Thyroid gland (tissue), 4 donors: ENCODE measurements around the gene SLC51B.

Experiments
- POLR2A ChIP-seq, 2 donors: fragments of 450-650 bp; IDR thresholded peaks; one replicate each; pipeline ENCODE4 v1.6.1; 2017; ENCODE audit warnings: antibody characterized with exemption in 2 of 2, mild to moderate bottlenecking in 2 of 2, moderate library complexity in 1 of 2
- TF ChIP-seq, protein P1 (sequence below), 6 experiments: fragments of 200-600 bp in 3 of 6; fragments of 450-650 bp in 3 of 6; sonication (generic) in 3 of 6; IDR thresholded peaks; one replicate each; pipeline ENCODE4 v1.5.1; 2016 to 2019; ENCODE audit warnings: antibody characterized with exemption in 6 of 6, mild to moderate bottlenecking in 2 of 6, inconsistent platforms in 1 of 6, moderate library complexity in 1 of 6

DNA sequence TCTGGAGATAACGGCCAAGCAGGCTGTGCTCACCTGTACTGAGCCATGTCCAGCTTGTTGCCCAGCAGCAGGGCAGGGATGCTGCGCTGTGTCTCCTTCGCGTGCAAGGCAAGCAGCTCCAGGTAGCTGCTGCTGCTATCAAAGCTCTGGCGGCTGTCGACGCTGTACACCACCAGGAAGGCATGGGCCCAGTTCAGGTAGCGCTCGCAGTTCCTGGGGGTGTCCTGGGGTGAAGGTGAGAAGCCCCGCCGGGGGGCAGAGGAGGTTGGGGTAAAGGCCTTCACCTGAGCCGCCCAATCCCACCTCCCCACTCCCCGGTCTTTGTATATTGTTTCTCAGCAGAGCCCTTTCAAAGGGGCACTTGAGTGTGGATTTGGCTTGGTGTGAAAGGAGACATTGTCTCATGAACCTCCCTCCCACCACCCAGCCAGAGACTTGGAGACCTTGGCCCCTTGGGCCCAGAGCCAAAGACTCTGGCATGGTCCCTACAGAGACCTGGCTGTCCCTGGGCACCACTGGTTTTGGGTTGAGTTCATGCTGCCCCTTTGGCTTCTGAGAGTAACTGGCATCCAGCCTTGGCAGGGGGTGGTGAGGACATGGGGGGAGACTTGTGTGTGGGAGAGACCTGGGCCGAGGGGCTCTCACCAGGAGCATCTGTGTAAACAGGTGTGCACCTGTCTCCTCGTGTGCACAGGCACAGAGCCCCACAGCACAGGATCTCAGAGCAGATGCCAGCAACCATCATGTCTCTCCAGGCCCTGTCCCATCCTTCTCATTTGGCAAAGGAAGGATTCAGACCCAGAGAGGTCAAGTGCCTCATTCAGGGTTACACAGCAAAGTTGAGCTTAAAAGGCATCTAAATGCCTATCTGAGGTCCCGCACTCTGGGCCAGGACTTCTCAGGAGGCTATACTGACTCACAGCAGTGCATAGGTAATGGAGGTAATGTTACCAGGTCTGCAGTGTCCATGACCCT lies 13.5 kb downstream of the SLC51B start:
- TF ChIP-seq, protein P1, sequence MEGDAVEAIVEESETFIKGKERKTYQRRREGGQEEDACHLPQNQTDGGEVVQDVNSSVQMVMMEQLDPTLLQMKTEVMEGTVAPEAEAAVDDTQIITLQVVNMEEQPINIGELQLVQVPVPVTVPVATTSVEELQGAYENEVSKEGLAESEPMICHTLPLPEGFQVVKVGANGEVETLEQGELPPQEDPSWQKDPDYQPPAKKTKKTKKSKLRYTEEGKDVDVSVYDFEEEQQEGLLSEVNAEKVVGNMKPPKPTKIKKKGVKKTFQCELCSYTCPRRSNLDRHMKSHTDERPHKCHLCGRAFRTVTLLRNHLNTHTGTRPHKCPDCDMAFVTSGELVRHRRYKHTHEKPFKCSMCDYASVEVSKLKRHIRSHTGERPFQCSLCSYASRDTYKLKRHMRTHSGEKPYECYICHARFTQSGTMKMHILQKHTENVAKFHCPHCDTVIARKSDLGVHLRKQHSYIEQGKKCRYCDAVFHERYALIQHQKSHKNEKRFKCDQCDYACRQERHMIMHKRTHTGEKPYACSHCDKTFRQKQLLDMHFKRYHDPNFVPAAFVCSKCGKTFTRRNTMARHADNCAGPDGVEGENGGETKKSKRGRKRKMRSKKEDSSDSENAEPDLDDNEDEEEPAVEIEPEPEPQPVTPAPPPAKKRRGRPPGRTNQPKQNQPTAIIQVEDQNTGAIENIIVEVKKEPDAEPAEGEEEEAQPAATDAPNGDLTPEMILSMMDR (IDR thresholded peaks at IDR 0.05), result no peak
- TF ChIP-seq POLR2A (IDR thresholded peaks at IDR 0.05), result no peak
